PFSK-1 (cell line): ENCODE results near the gene RNF157.

Experiments used
- FOXP2 ChIP-seq: optimal IDR thresholded peaks from 2 replicates; pipeline ENCODE3; 2011; ENCODE audit warnings: borderline replicate concordance, control low read depth, inconsistent platforms; ENCODE audit not compliant: insufficient read depth; ENCODE audit errors: extremely low read length, extremely low read depth
- POLR2AphosphoS5 ChIP-seq: IDR thresholded peaks from 2 replicates; pipeline ENCODE4 v1.6.1; 2012; ENCODE audit warnings: low read depth, mild to moderate bottlenecking, control low read depth, low read length, moderate library complexity
- SIN3A ChIP-seq: IDR thresholded peaks from 2 replicates; pipeline ENCODE4 v1.6.1; 2012; ENCODE audit warnings: mild to moderate bottlenecking, low read length, moderate library complexity, borderline replicate concordance; ENCODE audit not compliant: insufficient read depth
- TAF1 ChIP-seq: IDR thresholded peaks from 2 replicates; pipeline ENCODE4 v1.6.1; 2012; ENCODE audit warnings: low read length, control low read depth, borderline replicate concordance; ENCODE audit not compliant: insufficient read depth
- TF ChIP-seq, protein P1 (sequence below), 2 experiments: IDR thresholded peaks; 2 replicates each; pipeline versions ENCODE4 v1.6.1 to v1.8.0; 2011 to 2012; ENCODE audit warnings: low read depth in 2 of 2, low read length in 2 of 2, control low read depth in 1 of 2, inconsistent platforms in 1 of 2, mild to moderate bottlenecking in 1 of 2, moderate library complexity in 1 of 2; ENCODE audit not compliant: insufficient read depth in 1 of 2

RNF157 gene

DNA sequence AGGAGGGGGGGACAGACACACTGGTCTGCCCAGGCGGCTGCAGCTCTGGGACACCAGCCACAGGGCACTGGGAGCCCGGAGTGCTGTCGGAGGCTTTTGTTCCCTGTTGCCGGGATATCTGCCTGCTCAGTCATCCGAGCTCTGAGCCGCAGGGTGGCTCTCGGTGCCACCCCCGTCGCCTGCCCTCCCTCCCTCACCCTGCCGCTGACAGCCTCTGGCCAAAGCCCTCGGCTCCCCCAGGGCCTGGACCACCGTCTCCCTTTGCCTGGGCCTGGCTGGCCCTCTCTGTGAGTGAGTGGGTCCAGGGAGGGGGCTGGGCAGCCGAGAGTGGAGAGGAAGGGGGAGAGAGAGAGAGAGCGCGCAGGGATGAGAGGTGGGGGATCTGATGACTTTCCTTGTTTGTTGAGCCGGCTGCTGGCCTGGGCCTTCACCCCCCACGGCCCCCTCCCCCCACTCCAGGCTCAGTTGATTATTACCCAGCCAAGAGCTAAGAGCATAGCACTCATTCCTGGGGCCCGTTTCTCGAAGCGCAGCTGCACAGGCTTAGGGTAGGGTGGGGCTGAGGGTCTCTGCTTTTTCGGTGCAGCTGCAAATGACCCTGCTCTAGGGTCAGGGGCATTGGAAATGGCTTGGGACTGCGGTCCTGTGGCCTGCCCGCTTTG is 101.9 kb downstream of the RNF157 start:
- no peak for TF ChIP-seq TAF1
- no peak for TF ChIP-seq POLR2AphosphoS5
- no peak for TF ChIP-seq FOXP2
- TF ChIP-seq, protein P1, sequence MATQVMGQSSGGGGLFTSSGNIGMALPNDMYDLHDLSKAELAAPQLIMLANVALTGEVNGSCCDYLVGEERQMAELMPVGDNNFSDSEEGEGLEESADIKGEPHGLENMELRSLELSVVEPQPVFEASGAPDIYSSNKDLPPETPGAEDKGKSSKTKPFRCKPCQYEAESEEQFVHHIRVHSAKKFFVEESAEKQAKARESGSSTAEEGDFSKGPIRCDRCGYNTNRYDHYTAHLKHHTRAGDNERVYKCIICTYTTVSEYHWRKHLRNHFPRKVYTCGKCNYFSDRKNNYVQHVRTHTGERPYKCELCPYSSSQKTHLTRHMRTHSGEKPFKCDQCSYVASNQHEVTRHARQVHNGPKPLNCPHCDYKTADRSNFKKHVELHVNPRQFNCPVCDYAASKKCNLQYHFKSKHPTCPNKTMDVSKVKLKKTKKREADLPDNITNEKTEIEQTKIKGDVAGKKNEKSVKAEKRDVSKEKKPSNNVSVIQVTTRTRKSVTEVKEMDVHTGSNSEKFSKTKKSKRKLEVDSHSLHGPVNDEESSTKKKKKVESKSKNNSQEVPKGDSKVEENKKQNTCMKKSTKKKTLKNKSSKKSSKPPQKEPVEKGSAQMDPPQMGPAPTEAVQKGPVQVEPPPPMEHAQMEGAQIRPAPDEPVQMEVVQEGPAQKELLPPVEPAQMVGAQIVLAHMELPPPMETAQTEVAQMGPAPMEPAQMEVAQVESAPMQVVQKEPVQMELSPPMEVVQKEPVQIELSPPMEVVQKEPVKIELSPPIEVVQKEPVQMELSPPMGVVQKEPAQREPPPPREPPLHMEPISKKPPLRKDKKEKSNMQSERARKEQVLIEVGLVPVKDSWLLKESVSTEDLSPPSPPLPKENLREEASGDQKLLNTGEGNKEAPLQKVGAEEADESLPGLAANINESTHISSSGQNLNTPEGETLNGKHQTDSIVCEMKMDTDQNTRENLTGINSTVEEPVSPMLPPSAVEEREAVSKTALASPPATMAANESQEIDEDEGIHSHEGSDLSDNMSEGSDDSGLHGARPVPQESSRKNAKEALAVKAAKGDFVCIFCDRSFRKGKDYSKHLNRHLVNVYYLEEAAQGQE (IDR thresholded peaks at IDR 0.05; ENCODE audit: insufficient read depth in 1 of 2, low read depth in 2 of 2, low read length in 2 of 2), result no peak
- no peak for TF ChIP-seq SIN3A

DNA sequence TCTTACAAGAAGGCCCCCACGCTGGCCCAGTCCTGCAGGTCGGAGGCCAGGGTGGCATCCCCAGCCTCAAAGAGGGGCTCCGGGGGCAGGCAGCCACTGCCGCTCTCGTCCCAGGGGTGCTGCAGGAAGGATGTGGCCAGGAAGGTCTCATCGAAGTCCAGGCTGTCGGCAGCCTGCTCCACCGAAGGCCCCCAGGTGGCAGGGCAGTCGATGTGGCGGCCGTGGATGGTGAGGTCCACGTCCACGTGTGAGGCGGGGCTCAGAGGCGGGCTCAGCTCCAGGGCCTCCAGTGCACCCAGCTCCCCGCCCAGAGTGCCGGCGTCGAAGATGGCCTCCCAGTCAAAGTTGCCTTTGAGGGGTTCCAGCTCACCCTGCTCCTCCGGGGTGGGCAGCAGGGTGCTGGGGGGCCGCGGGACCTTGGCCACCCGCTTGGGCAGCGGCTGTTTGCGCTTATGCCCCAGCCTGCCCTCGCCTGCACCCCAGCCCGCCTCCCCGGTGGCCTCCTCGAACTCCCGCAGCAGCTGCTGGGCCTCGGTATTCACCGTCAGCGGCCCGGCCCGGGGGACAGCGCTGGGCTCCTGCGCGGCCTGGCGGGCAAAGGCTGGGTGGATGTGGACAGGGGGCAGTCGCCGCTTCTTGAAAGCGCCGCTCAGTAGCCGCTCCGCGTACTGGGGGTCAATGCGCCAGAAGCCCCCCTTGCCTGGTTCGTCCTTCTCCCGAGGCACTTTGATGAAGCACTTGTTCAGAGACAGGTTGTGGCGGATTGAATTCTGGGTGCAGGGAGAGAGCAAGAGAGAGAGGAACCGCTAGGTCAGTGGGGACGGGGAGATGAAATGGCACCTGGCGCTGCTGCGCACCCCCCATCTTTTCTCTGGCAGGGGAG is 102.7 kb downstream of the RNF157 start:
- TF ChIP-seq SIN3A (no peak), TAF1 (no peak), FOXP2 (no peak), POLR2AphosphoS5 (no peak)
- TF ChIP-seq, protein P1 (IDR thresholded peaks at IDR 0.05; ENCODE audit: insufficient read depth in 1 of 2, low read depth in 2 of 2, low read length in 2 of 2), result no peak

DNA sequence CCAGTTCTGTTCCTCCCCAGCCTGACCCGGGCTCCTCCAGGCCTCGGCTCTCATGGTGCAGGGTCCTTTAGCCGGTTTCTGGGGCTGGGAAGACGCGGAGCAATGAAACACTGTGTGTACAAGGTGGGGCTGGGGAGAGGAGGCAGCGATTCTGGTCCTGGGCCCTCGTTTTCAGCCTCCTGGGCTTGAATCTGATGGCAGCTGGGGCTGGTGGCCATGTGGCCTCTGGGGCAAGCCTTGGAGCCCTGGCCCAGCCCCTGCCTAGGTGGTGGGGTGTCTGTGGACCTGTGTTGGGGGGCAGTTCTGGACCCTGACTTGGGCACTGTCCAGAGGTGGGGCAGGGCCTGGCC is 103.3 kb downstream of the RNF157 start:
- no peak for TF ChIP-seq TAF1

GRCh38 chr17:76136276-76137000 is 103.9 kb downstream of the RNF157 start:
- TF ChIP-seq POLR2AphosphoS5 (no peak), SIN3A (no peak), TAF1 (no peak), FOXP2 (no peak)
- TF ChIP-seq, protein P1 (IDR thresholded peaks at IDR 0.05; ENCODE audit: insufficient read depth in 1 of 2, low read depth in 2 of 2, low read length in 2 of 2), result no peak

DNA sequence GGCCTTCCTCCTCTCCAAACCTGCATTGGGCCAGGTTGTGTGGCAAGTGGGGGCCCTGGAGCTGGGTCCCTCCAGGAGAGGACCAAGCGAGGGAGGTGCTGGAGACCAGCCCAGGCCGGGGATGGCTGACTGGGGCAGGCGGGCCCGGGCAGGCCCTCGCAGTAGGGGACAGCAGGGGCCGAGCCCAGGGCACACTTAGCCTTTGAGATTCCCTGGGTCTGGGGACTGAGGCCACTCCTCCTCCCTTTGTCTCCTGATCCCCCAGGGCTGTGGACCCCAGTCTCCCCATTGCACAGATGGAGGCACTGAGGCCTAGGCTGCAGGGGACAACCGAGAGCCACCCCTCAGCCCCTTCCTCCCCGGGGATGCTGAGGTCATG is 104.5 kb downstream of the RNF157 start:
- TF ChIP-seq POLR2AphosphoS5, result no peak
- no peak for TF ChIP-seq FOXP2
- TF ChIP-seq SIN3A, result no peak
- TF ChIP-seq TAF1, result no peak
- TF ChIP-seq, protein P1 (IDR thresholded peaks at IDR 0.05; ENCODE audit: insufficient read depth in 1 of 2, low read depth in 2 of 2, low read length in 2 of 2), result no peak
